Uterus (tissue), 4 donors: ENCODE results near the gene CCDC127. TPM values are rescaled to one million over a fixed set of nuclear protein-coding genes. Genes with fewer than 3 reads are reported as not detected.

Experiments used
- DNase-seq, 2 donors: peaks; one replicate each; pipeline ENCODE4 v3.0.0-alpha.2; 2019 to 2020
- H3K27ac ChIP-seq, 2 donors: fragments of 200-600 bp; sonication (generic); 1 replicate in 1 of 2; 2 replicates in 1 of 2; pipeline ENCODE4 v1.5.1; 2016 to 2018
- H3K27me3 ChIP-seq, 2 donors: fragments of 200-600 bp; sonication (generic); one replicate each; pipeline ENCODE4 v1.5.1; 2018 to 2019; ENCODE audit warnings: control low read depth in 1 of 2
- H3K36me3 ChIP-seq, 2 donors: fragments of 200-600 bp; sonication (generic); one replicate each; pipeline ENCODE4 v1.5.1; 2019; ENCODE audit warnings: control low read depth in 1 of 2
- H3K4me1 ChIP-seq, 2 donors: fragments of 200-600 bp; sonication (generic); one replicate each; pipeline ENCODE4 v1.5.1; 2018 to 2019; ENCODE audit warnings: control low read depth in 1 of 2
- H3K4me3 ChIP-seq, 2 donors: fragments of 200-600 bp; sonication (generic); 1 replicate in 1 of 2; 2 replicates in 1 of 2; pipeline ENCODE4 v1.5.1; 2018 to 2019; ENCODE audit warnings: mild to moderate bottlenecking in 1 of 2
- H3K9me3 ChIP-seq, 2 donors: fragments of 200-600 bp; sonication (generic); one replicate each; pipeline ENCODE4 v1.5.1; 2019; ENCODE audit warnings: control low read depth in 1 of 2
- POLR2A ChIP-seq, 2 donors: fragments of 450-650 bp; IDR thresholded peaks; one replicate each; pipeline ENCODE4 v1.6.1; 2016; ENCODE audit warnings: antibody characterized with exemption in 2 of 2, mild to moderate bottlenecking in 1 of 2, moderate library complexity in 1 of 2
- intact Hi-C: fragments of 100-400 bp; cut with DNase I; formaldehyde crosslinking; loops from one replicate; pipeline ENCODE4 v1.15.1; 2023; ENCODE audit warnings: low total_unique reads
- total RNA-seq, 4 donors: library from RNA; depleted of rRNA in 3 of 4; stranded (reverse); fragments of >200 nt in 3 of 4; gene quantifications; one replicate each; pipeline versions ENCODE4 v1.1.0 to v1.2.4, GENCODE V29; 2014 to 2023
- TF ChIP-seq, protein P1 (sequence below), 4 experiments: fragments of 200-600 bp in 2 of 4; fragments of 450-650 bp in 2 of 4; sonication (generic) in 2 of 4; IDR thresholded peaks; one replicate each; pipeline ENCODE4 v1.5.1; 2016 to 2019; ENCODE audit warnings: antibody characterized with exemption in 4 of 4, mild to moderate bottlenecking in 2 of 4, moderate library complexity in 1 of 4
- donor health status: DM: yes; HTN: yes; CAD: no.

Gene CCDC127
- total RNA-seq, 4 donors from 2014 or later, result 2.6 to 10.2 (median 6.0) TPM

DNA sequence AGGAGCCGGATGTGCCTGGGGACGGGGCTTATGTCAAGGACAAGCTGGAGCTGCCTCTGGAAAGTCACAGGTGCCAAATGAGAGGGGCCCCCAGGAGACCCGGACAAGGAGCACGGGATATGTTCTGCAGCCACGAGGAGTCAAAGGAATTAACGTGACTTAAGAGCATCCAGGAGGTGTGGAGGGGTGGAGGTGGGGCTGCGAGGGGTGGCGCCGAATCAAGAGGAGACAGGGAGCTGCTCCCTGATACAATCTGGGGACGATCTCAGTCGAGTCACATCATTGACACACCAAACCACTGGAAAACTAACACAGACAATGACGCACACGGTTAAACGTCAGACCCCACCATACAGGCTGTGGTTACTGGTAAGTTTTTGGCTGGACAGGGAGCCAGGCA, 10.4 kb downstream of the CCDC127 start:
- no peak overlapping the region for H3K4me3 ChIP-seq
- H3K36me3 ChIP-seq, result no peaks in the 10 kb centered on the region
- no peaks in the 10 kb centered on the region for H3K27me3 ChIP-seq
- H3K9me3 ChIP-seq, result no peaks in the 10 kb centered on the region
- no peak for DNase-seq
- intact Hi-C loops, result no loop called here
- TF ChIP-seq POLR2A (IDR thresholded peaks at IDR 0.05), result no peak
- TF ChIP-seq, protein P1, sequence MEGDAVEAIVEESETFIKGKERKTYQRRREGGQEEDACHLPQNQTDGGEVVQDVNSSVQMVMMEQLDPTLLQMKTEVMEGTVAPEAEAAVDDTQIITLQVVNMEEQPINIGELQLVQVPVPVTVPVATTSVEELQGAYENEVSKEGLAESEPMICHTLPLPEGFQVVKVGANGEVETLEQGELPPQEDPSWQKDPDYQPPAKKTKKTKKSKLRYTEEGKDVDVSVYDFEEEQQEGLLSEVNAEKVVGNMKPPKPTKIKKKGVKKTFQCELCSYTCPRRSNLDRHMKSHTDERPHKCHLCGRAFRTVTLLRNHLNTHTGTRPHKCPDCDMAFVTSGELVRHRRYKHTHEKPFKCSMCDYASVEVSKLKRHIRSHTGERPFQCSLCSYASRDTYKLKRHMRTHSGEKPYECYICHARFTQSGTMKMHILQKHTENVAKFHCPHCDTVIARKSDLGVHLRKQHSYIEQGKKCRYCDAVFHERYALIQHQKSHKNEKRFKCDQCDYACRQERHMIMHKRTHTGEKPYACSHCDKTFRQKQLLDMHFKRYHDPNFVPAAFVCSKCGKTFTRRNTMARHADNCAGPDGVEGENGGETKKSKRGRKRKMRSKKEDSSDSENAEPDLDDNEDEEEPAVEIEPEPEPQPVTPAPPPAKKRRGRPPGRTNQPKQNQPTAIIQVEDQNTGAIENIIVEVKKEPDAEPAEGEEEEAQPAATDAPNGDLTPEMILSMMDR (IDR thresholded peaks at IDR 0.05), result no peak
- H3K4me1 ChIP-seq, result peaks cover 0 to 4% of the 10 kb centered on the region in 2 donors
- no peak overlapping the region for H3K27ac ChIP-seq

DNA sequence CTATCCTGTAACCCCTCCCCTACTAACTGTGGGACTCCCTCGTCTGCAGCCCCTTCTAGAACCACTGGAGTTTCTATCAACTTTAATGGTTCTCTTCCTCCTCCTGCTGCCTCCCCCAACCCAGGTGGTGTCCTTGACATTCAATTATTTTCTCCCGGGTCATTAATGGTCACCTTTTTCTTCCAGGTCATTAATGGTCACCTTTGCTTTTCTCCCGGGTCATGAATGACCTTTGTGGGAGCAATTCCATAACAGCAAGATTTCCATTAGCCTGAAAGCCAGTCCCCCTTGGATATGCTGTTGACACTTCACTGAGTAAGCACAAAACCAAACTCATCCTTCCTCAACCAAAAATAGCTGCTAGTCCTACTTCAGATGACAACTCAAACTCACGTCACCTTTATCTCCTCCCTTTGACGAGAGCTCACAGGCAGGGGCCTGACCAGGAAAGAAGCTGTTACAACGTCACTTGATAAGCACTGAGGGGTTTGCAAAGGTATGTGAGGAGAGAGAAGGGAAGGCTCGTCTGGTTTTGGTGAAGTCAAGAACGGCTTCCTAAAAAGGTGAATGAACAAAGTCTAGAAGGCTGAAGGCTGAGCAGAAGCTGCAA, 10.9 kb downstream of the CCDC127 start:
- no peak for TF ChIP-seq POLR2A (IDR thresholded peaks at IDR 0.05)
- TF ChIP-seq, protein P1 (IDR thresholded peaks at IDR 0.05), result no peak
- H3K9me3 ChIP-seq, result no peaks in the 10 kb centered on the region
- no peak for DNase-seq
- H3K36me3 ChIP-seq, result no peaks in the 10 kb centered on the region
- no peak overlapping the region for H3K4me3 ChIP-seq
- H3K4me1 ChIP-seq, result peaks cover 0 to 4% of the 10 kb centered on the region in 2 donors
- intact Hi-C loops, result no loop called here
- no peak overlapping the region for H3K27ac ChIP-seq
- no peaks in the 10 kb centered on the region for H3K27me3 ChIP-seq

DNA sequence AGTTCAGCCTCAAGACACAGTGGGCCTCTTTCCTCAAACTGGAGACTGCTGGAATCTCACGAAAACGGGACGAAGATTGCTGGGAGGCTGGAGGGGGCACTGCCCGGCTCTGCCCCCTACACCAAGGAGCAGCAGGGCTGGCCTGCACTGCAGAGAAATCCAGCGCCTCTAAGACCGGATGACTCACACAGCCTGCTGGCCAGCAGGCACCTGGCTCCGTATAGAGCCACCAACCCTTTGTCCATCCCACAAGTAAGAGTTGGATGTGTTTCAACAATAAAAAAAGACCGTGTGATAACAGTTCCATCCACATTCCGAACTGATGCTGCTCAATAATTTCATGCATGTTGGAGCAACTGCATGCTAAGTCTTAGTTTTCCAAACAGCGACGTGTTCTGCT, 11.5 kb downstream of the CCDC127 start:
- no peaks in the 10 kb centered on the region for H3K9me3 ChIP-seq
- TF ChIP-seq, protein P1 (IDR thresholded peaks at IDR 0.05), result no peak
- TF ChIP-seq POLR2A (IDR thresholded peaks at IDR 0.05), result no peak
- DNase-seq, result no peak
- H3K27me3 ChIP-seq, result no peaks in the 10 kb centered on the region
- no peak overlapping the region for H3K27ac ChIP-seq
- no peaks in the 10 kb centered on the region for H3K36me3 ChIP-seq
- H3K4me1 ChIP-seq, result peaks cover 0 to 4% of the 10 kb centered on the region in 2 donors
- H3K4me3 ChIP-seq, result no peak overlapping the region
- intact Hi-C loops, result no loop called here

DNA sequence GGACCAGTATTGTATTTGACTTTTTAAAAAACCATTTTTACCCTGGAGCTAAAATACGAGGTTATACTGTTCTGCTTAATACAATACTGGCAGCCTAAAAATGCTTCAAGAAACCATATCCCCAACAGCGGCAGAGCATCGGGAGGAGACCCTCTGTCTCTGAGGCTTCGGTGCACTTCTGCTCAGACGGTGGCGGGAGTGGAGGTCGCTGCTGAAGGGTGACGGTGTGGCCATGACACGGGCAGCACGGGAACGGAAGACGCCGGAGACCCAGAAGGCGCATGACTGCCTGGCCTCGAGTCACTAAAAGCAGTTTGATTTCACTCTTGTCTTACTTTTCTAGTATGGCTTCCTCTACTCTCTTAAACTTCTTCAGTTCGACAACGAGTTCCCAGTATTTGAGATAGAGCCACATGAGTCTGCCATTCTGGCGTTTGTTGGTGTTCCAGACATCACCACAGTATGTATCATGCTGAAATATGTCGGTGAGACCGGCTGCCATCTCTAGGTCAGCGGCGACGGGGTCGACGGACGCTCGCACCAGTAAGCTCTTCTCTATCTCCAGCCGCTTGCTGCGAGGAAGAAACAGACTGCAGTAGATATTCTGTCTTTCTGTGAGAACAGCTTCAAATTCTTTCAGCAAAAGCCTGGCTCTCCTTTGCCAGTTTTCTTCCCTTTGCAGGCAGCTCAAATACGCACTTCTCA, 12.8 kb downstream of the CCDC127 start:
- H3K4me1 ChIP-seq, result peaks cover 0 to 2% of the 10 kb centered on the region in 2 donors
- TF ChIP-seq POLR2A (IDR thresholded peaks at IDR 0.05), result no peak
- TF ChIP-seq, protein P1 (IDR thresholded peaks at IDR 0.05), result no peak
- H3K36me3 ChIP-seq, result no peaks in the 10 kb centered on the region

DNA sequence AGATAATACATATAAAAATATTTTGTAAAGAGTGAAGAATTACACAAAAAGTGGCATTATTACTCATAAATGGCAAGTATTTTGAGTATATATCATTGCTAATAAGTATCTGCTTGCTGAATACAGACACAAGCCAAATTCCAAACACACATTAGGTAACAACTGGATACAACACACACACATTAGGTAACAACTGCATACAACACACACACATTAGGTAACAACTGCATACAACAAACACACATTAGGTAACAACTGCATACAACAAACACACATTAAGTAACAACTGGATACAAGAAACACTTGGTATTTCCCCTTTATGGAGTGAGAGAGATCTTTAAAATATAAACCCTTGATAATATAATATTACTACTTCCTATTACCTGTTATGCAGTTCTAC, 13.5 kb downstream of the CCDC127 start:
- intact Hi-C loops, result no loop called here
- TF ChIP-seq POLR2A (IDR thresholded peaks at IDR 0.05), result no peak
- TF ChIP-seq, protein P1 (IDR thresholded peaks at IDR 0.05), result no peak

More for the DNA sequence above, 12.8 kb downstream of the CCDC127 start:
- intact Hi-C loops, result no loop called here
- H3K27ac ChIP-seq, result no peak overlapping the region
- H3K27me3 ChIP-seq, result no peaks in the 10 kb centered on the region
- H3K9me3 ChIP-seq, result no peaks in the 10 kb centered on the region
- no peak for DNase-seq
- H3K4me3 ChIP-seq, result no peak overlapping the region

More for the DNA sequence above, 13.5 kb downstream of the CCDC127 start:
- no peaks in the 10 kb centered on the region for H3K9me3 ChIP-seq
- H3K27me3 ChIP-seq, result no peaks in the 10 kb centered on the region
- H3K27ac ChIP-seq, result no peak overlapping the region
- no peaks in the 10 kb centered on the region for H3K36me3 ChIP-seq
- no peaks in the 10 kb centered on the region for H3K4me1 ChIP-seq
- H3K4me3 ChIP-seq, result no peak overlapping the region
- no peak for DNase-seq
